ENCODE data around the gene OR2D2.
"Not testable (repeated sequence)": the region's sequence is repeated elsewhere in the genome, so short reads cannot be mapped to it uniquely, and the experiment has no call there.

Gene OR2D2

GRCh38 chr11:6882751-6883150, 9.5 kb downstream of the OR2D2 start:
- DNase-seq (ENCODE audit: low read depth): no peak

- no peak for DNase-seq (ENCODE audit: low read depth)
Measured at GRCh38 chr11:6876914-6877313, 15.4 kb downstream of the OR2D2 start.

- DNase-seq (ENCODE audit: low read depth): no peak
Measured at GRCh38 chr11:6876325-6876724, 16.0 kb downstream of the OR2D2 start, which contains the start of gene OR10A4. TSS of gene OR10A4 (plus strand) at chr11:6876625. CDS start at chr11:6876648, 23 bp downstream.

- no peak for DNase-seq (ENCODE audit: low read depth)
Measured at GRCh38 chr11:6875761-6876160, 16.5 kb downstream of the OR2D2 start.

GRCh38 chr11:6871278-6871677, 21.0 kb downstream of the OR2D2 start:
- DNase-seq (ENCODE audit: low read depth): no peak

GRCh38 chr11:6864438-6864837, 27.9 kb downstream of the OR2D2 start:
- DNase-seq (ENCODE audit: low read depth): peak; percentile 39

GRCh38 chr11:6862961-6863360, 29.3 kb downstream of the OR2D2 start, which contains the start of gene OR10A2:
TSS of gene OR10A2 (plus strand) at chr11:6863057. CDS start at chr11:6869755, 6,698 bp downstream.
- DNase-seq (ENCODE audit: low read depth): no peak

- peak; percentile 46 for DNase-seq (ENCODE audit: low read depth)
Measured at GRCh38 chr11:6856871-6857270, 35.4 kb downstream of the OR2D2 start.

- peak; percentile 63 for DNase-seq (ENCODE audit: low read depth)
Measured at GRCh38 chr11:6855971-6856541, 36.2 kb downstream of the OR2D2 start.

GRCh38 chr11:6854801-6855200, 37.5 kb downstream of the OR2D2 start:
- not testable (repeated sequence) for DNase-seq (ENCODE audit: low read depth)

- no peak for DNase-seq (ENCODE audit: low read depth)
Measured at GRCh38 chr11:6850526-6850925, 41.8 kb downstream of the OR2D2 start.

GRCh38 chr11:6845383-6845782, 46.9 kb downstream of the OR2D2 start, which contains the start of gene OR10A5:
TSS of gene OR10A5 (plus strand) at chr11:6845683. CDS start at chr11:6845683, 0 bp downstream.
- DNase-seq (ENCODE audit: low read depth): no peak

GRCh38 chr11:6844356-6844755, 47.9 kb downstream of the OR2D2 start:
- DNase-seq (ENCODE audit: low read depth): no peak

- DNase-seq (ENCODE audit: low read depth): no peak
Measured at GRCh38 chr11:6843670-6844069, 48.6 kb downstream of the OR2D2 start.

GRCh38 chr11:6841694-6842093, 50.6 kb downstream of the OR2D2 start:
- DNase-seq (ENCODE audit: low read depth): no peak
